GM18909 (cell line): Measurements from ENCODE around the gene KHSRP.

ENCODE experiments used
- ATAC-seq: cut with Tn5 transposase; IDR thresholded peaks from one replicate; pipeline ENCODE4 v1.9.1; 2021; ENCODE audit warnings: mild to moderate bottlenecking; ENCODE audit not compliant: unreplicated experiment, poor library complexity

KHSRP gene

GRCh38 chr19:6424195-6424938 is at the start of gene KHSRP:
KHSRP (minus strand) TSS chr19:6424811; CDS start chr19:6424701, 110 bp downstream.
- ATAC-seq: no peak

- no peak for ATAC-seq
These were observed 49.0 kb upstream of the KHSRP start for GRCh38 chr19:6473647-6474046.

- ATAC-seq: no peak
These were observed 48.1 kb upstream of the KHSRP start for GRCh38 chr19:6472713-6473112.

- ATAC-seq: no peak
These were observed 46.5 kb upstream of the KHSRP start for GRCh38 chr19:6471076-6471475.

- ATAC-seq: no peak
These were observed 45.6 kb upstream of the KHSRP start for GRCh38 chr19:6470173-6470572.

- no peak for ATAC-seq
These were observed 42.8 kb upstream of the KHSRP start for GRCh38 chr19:6467384-6467783.

GRCh38 chr19:6466526-6467248 is 42.1 kb upstream of the KHSRP start:
- no peak for ATAC-seq

GRCh38 chr19:6465663-6466062 is 41.1 kb upstream of the KHSRP start:
- ATAC-seq: no peak

GRCh38 chr19:6465006-6465405 is 40.4 kb upstream of the KHSRP start:
- ATAC-seq: no peak

- no peak for ATAC-seq
These were observed 39.7 kb upstream of the KHSRP start, which contains the start of gene CRB3 for GRCh38 chr19:6464070-6464873. CRB3 (plus strand) TSS chr19:6464271; CDS start chr19:6464702, 431 bp downstream.

GRCh38 chr19:6460099-6460884 is 35.7 kb upstream of the KHSRP start:
- ATAC-seq: peak; percentile 83

GRCh38 chr19:6459262-6460098 is 34.9 kb upstream of the KHSRP start, which contains the start of gene SLC25A23:
SLC25A23 (minus strand) TSS chr19:6459792; CDS start chr19:6459628, 164 bp downstream.
- peak; percentile 41 for ATAC-seq

- no peak for ATAC-seq
These were observed 34.2 kb upstream of the KHSRP start for GRCh38 chr19:6458695-6459261.

GRCh38 chr19:6457958-6458694 is 33.5 kb upstream of the KHSRP start:
- ATAC-seq: no peak

GRCh38 chr19:6455924-6456323 is 31.3 kb upstream of the KHSRP start:
- ATAC-seq: no peak

- no peak for ATAC-seq
These were observed 29.4 kb upstream of the KHSRP start for GRCh38 chr19:6453951-6454565.

GRCh38 chr19:6452899-6453298 is 28.3 kb upstream of the KHSRP start:
- ATAC-seq: no peak

GRCh38 chr19:6452223-6452614 is 27.6 kb upstream of the KHSRP start:
- ATAC-seq: no peak
